ENCODE data around the gene TMEM184A. TPM values are rescaled to one million over a fixed set of nuclear protein-coding genes. Genes with fewer than 3 reads are reported as not detected.

Gene TMEM184A
- total and polyA plus RNA-seq, 2 experiments from 2014 or later = 0.18 to 0.66 TPM

DNA sequence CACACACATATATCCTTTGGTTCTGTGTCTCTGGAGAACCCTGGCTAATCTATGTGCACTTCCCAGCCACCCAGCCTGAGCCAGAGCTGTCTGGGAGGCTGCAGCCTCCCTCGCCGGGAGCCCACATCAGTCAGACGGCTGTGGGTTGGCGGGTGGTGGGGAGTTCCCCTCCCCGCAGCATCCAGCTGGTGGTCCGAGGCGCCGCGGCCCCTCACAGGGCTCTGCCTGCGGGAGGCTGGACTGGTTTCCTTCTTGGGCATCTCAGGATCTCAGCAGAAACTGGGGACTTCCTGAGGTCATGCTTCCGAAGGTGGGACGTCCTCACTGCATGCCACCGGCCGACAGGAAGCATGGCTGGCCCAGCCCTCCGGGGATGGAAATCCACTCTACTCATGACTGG is 35.9 kb upstream of the TMEM184A start:
- H3K9me2 ChIP-seq (ENCODE audit: insufficient read depth) = no peaks in the 10 kb centered on the region
- no peaks in the 10 kb centered on the region for H4K20me1 ChIP-seq (replicated peaks; ENCODE audit: insufficient read depth)
- Mint-ChIP-seq H3K36me3 (ENCODE audit: low read depth) (peaks cover 14% of the 10 kb centered on the region; the same call in 1 of the 3 replicates), H3K27ac (no peak overlapping the region), H3K4me1 (peaks cover 7% of the 10 kb centered on the region; the same call in 1 of the 3 replicates), H3K27me3 (ENCODE audit: insufficient read depth, low read depth, poor library complexity) (peaks cover 14% of the 10 kb centered on the region), H3K4me3 (no peak overlapping the region), H3K9me3 (peaks cover 15% of the 10 kb centered on the region)
- H3F3A ChIP-seq (replicated peaks; ENCODE audit: low read depth) = no peaks in the 10 kb centered on the region
- H2AFZ ChIP-seq = no peak overlapping the region
- no peaks in the 10 kb centered on the region for H3K4me1 ChIP-seq (ENCODE audit: insufficient read depth)
- no peak overlapping the region for H3K27ac ChIP-seq (ENCODE audit: low read depth)
- DNase-seq (ENCODE audit: low spot score) (no peak), ATAC-seq (no peak)
- no peaks in the 10 kb centered on the region for H3K36me3 ChIP-seq (ENCODE audit: insufficient read depth)
- H3K4me3 ChIP-seq = no peak overlapping the region
- no peak for TF ChIP-seq CREB1 (CRISPR knock-in tag; IDR thresholded peaks at IDR 0.05; ENCODE audit: low read depth)
- TF ChIP-seq, protein P1, sequence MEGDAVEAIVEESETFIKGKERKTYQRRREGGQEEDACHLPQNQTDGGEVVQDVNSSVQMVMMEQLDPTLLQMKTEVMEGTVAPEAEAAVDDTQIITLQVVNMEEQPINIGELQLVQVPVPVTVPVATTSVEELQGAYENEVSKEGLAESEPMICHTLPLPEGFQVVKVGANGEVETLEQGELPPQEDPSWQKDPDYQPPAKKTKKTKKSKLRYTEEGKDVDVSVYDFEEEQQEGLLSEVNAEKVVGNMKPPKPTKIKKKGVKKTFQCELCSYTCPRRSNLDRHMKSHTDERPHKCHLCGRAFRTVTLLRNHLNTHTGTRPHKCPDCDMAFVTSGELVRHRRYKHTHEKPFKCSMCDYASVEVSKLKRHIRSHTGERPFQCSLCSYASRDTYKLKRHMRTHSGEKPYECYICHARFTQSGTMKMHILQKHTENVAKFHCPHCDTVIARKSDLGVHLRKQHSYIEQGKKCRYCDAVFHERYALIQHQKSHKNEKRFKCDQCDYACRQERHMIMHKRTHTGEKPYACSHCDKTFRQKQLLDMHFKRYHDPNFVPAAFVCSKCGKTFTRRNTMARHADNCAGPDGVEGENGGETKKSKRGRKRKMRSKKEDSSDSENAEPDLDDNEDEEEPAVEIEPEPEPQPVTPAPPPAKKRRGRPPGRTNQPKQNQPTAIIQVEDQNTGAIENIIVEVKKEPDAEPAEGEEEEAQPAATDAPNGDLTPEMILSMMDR (conservative IDR thresholded peaks at IDR 0.05; ENCODE audit: low read depth in 2 of 2) = no peak
- TF ChIP-seq NANOG (IDR thresholded peaks at IDR 0.05; ENCODE audit: borderline replicate concordance) = no peak
- TF ChIP-seq EZH2 (IDR thresholded peaks at IDR 0.05; ENCODE audit: low read depth, unreplicated experiment) = no peak
- TF ChIP-seq JUNB (IDR thresholded peaks at IDR 0.05; ENCODE audit: unreplicated experiment) = no peak
- TF ChIP-seq ZNF114 (CRISPR knock-in tag; IDR thresholded peaks at IDR 0.05) = no peak
- no peak for TF ChIP-seq ZNF462 (CRISPR knock-in tag; IDR thresholded peaks at IDR 0.05)
- TF ChIP-seq ZNF331 (CRISPR knock-in tag; IDR thresholded peaks at IDR 0.05; ENCODE audit: low read depth) = no peak
- no peak for TF ChIP-seq STAT1 (IDR thresholded peaks at IDR 0.05; ENCODE audit: unreplicated experiment)
- TF ChIP-seq, protein P2, sequence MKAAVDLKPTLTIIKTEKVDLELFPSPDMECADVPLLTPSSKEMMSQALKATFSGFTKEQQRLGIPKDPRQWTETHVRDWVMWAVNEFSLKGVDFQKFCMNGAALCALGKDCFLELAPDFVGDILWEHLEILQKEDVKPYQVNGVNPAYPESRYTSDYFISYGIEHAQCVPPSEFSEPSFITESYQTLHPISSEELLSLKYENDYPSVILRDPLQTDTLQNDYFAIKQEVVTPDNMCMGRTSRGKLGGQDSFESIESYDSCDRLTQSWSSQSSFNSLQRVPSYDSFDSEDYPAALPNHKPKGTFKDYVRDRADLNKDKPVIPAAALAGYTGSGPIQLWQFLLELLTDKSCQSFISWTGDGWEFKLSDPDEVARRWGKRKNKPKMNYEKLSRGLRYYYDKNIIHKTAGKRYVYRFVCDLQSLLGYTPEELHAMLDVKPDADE (IDR thresholded peaks at IDR 0.05) = no peak
- no peak for TF ChIP-seq EZH2phosphoT487 (IDR thresholded peaks at IDR 0.05; ENCODE audit: unreplicated experiment)
- no peak for TF ChIP-seq POLR2AphosphoS5 (IDR thresholded peaks at IDR 0.05; ENCODE audit: low read depth)
- TF ChIP-seq REST (IDR thresholded peaks at IDR 0.05; ENCODE audit: unreplicated experiment) = no peak
- no peaks in the 10 kb centered on the region for H3K79me2 ChIP-seq (replicated peaks; ENCODE audit: insufficient read depth)
- no peak overlapping the region for H3K4me2 ChIP-seq
- no peaks in the 10 kb centered on the region for H3K27me3 ChIP-seq (ENCODE audit: insufficient read depth)
